Right lobe of liver (tissue), 6 donors: ENCODE measurements around the gene REXO1. TPM values are rescaled to one million over a fixed set of nuclear protein-coding genes. Genes with fewer than 3 reads are reported as not detected.

Experiments used
- ATAC-seq, 4 donors: fragments of 200-7000 bp; cut with Tn5 transposase; one replicate each; pipeline ENCODE4 v1.9.1; 2020; ENCODE audit warnings: mild to moderate bottlenecking in 4 of 4, moderate library complexity in 4 of 4
- DNase-seq, 3 donors: peaks; one replicate each; pipeline ENCODE4 v3.0.0-alpha.2; 2020
- H3K27ac ChIP-seq, 3 donors: fragments of 200-600 bp; one replicate each; pipeline ENCODE4 v1.8.0; 2022
- H3K27me3 ChIP-seq, 2 donors: fragments of 200-600 bp; one replicate each; pipeline ENCODE4 v1.8.0; 2022
- H3K36me3 ChIP-seq, 4 donors: fragments of 200-600 bp; sonication (generic) in 1 of 4; one replicate each; pipeline versions ENCODE4 v1.5.1 to v1.8.0; 2017 to 2022; ENCODE audit warnings: control low read depth in 1 of 4
- H3K4me1 ChIP-seq, 4 donors: fragments of 200-600 bp; sonication (generic) in 1 of 4; one replicate each; pipeline versions ENCODE4 v1.5.1 to v1.8.0; 2017 to 2022; ENCODE audit warnings: control low read depth in 1 of 4
- H3K4me3 ChIP-seq, 3 donors: fragments of 200-600 bp; one replicate each; pipeline ENCODE4 v1.8.0; 2022
- H3K9me3 ChIP-seq, 4 donors: fragments of 200-600 bp; sonication (generic) in 1 of 4; one replicate each; pipeline versions ENCODE4 v1.5.1 to v1.8.0; 2017 to 2022; ENCODE audit warnings: control low read depth in 1 of 4
- CTCF ChIP-seq, 4 donors: fragments of 200-600 bp in 3 of 4; fragments of 450-650 bp in 1 of 4; IDR thresholded peaks; one replicate each; pipeline versions ENCODE4 v1.5.1 to v1.8.0; 2016 to 2022; ENCODE audit warnings: antibody characterized with exemption in 4 of 4, mild to moderate bottlenecking in 2 of 4
- POLR2A ChIP-seq: fragments of 450-650 bp; IDR thresholded peaks from one replicate; pipeline ENCODE4 v1.6.1; 2017; ENCODE audit warnings: antibody characterized with exemption, mild to moderate bottlenecking
- WGBS: methylation state at CpG from one replicate; pipeline ENCODE4 v1.1.6; 2018; ENCODE audit warnings: low coverage, low lambda C conversion rate; ENCODE audit not compliant: insufficient coverage; ENCODE audit errors: missing lambda C conversion rate; 5-methylcytosine and 5-hydroxymethylcytosine counted together
- intact Hi-C, 2 donors: fragments of 100-400 bp; cut with DNase I; formaldehyde crosslinking; loops; one replicate each; pipeline versions ENCODE4 v1.11.2 to v1.14.1; 2022
- total RNA-seq, 6 experiments: library from RNA; depleted of rRNA in 2 of 6; stranded (reverse); fragments of >200 nt in 2 of 6; fragmentation: NEBNext Ultra II Directional in 3 of 6; extraction: Animal tissue kit (Norgen Biotek cat#: 25700) in 3 of 6; gene quantifications; one replicate each; pipeline versions ENCODE4 v1.1.0 to v1.2.4, GENCODE V29; 2016 to 2023
- donor health status: DM: no; HTN: yes; CAD: no.
- donor health status: DM: no; HTN: no; CAD: no.
- donor health status: DM: no; HTN: no; CAD: no.
- donor health status: DM: no; HTN: yes; CAD: no.
- donor health status: DM: no; HTN: yes; CAD: no.

The REXO1 gene
- total RNA-seq, 6 experiments from 2014 or later: 8.0 to 17.7 (median 12.6) TPM

GRCh38 chr19:1841209-1841924, 6.9 kb downstream of the REXO1 start:
- DNase-seq: no peak
- Histone ChIP-seq H3K4me1 (peaks cover 0 to 66% (median 32%) of the 10 kb centered on the region in 4 donors), H3K27ac (peak overlapping the region in 2 of 3 donors; percentile 81)

GRCh38 chr19:1840541-1841115, 7.7 kb downstream of the REXO1 start:
- peak in 1 of 3 donors; percentile 79 for DNase-seq
- intact Hi-C loops: no loop called here
- H3K9me3 ChIP-seq: no peaks in the 10 kb centered on the region
- TF ChIP-seq POLR2A: peak; percentile 46
- TF ChIP-seq CTCF (IDR thresholded peaks at IDR 0.05): no peak
- WGBS: 10% methylated on average over 2 of the region's 22 CpGs
- H3K4me1 ChIP-seq: peaks cover 0 to 66% (median 31%) of the 10 kb centered on the region in 4 donors
- peak overlapping the region in 2 of 3 donors; percentile 81 for H3K27ac ChIP-seq
- H3K36me3 ChIP-seq: no peaks in the 10 kb centered on the region
- no peaks in the 10 kb centered on the region for H3K27me3 ChIP-seq
- peak overlapping the region in 2 of 3 donors; percentile 9 to 21 for H3K4me3 ChIP-seq
- peak; percentile 8 to 49 (median 40) for ATAC-seq

More at GRCh38 chr19:1841209-1841924, 6.9 kb downstream of the REXO1 start:
- Histone ChIP-seq H3K9me3 (no peaks in the 10 kb centered on the region), H3K27me3 (no peaks in the 10 kb centered on the region), H3K36me3 (no peaks in the 10 kb centered on the region), H3K4me3 (peak overlapping the region in 2 of 3 donors; percentile 9 to 21)
- intact Hi-C loops: no loop called here
- no peak for ATAC-seq
- TF ChIP-seq POLR2A (no peak), CTCF (IDR thresholded peaks at IDR 0.05) (no peak)
- 74% methylated on average over 8 of the region's 35 CpGs for WGBS

- Histone ChIP-seq H3K36me3 (no peaks in the 10 kb centered on the region), H3K9me3 (no peaks in the 10 kb centered on the region), H3K27me3 (no peaks in the 10 kb centered on the region), H3K27ac (peak overlapping the region in 2 of 3 donors; percentile 81), H3K4me3 (peak overlapping the region; percentile 14 to 50 (median 35)), H3K4me1 (peaks cover 0 to 72% (median 28%) of the 10 kb centered on the region in 4 donors)
- TF ChIP-seq POLR2A (peak; percentile 82), CTCF (IDR thresholded peaks at IDR 0.05) (no peak)
- ATAC-seq (peak; percentile 76 to 91 (median 84)), DNase-seq (peak; percentile 74 to 93 (median 93))
- intact Hi-C loops: no loop called here
- 29% methylated on average over 14 of the region's 25 CpGs for WGBS
These were observed 8.4 kb downstream of the REXO1 start for GRCh38 chr19:1839658-1840540.

GRCh38 chr19:1837625-1838105, 10.6 kb downstream of the REXO1 start:
- peak overlapping the region; percentile 63 to 81 (median 81) for H3K27ac ChIP-seq

More at GRCh38 chr19:1837625-1838105, 10.6 kb downstream of the REXO1 start:
- no peaks in the 10 kb centered on the region for H3K36me3 ChIP-seq
- TF ChIP-seq CTCF (IDR thresholded peaks at IDR 0.05) (peak; percentile 86 to 92 (median 90)), POLR2A (peak; percentile 37)
- H3K4me1 ChIP-seq: peaks cover 0 to 86% (median 39%) of the 10 kb centered on the region in 4 donors
- no peaks in the 10 kb centered on the region for H3K9me3 ChIP-seq
- WGBS: 21% methylated on average over 8 of the region's 23 CpGs
- no peaks in the 10 kb centered on the region for H3K27me3 ChIP-seq
- peak; percentile 37 to 52 (median 46) for ATAC-seq
- H3K4me3 ChIP-seq: peak overlapping the region; percentile 9 to 43 (median 38)
- DNase-seq: peak in 1 of 3 donors; percentile 76
- intact Hi-C loops: no loop called here
